Osteoblast (primary cell): Measurements from ENCODE around the gene GAK. TPM values are rescaled to one million over a fixed set of nuclear protein-coding genes. Genes with fewer than 3 reads are reported as not detected.
A peak's percentile ranks its signal among the peaks of the same experiment; 100 is the strongest.

Experiments used
- DNase-seq: peaks from one replicate; pipeline ENCODE4 v3.0.0; 2011; ENCODE audit warnings: low spot score, mixed read lengths; ENCODE audit not compliant: insufficient read length; ENCODE audit errors: missing footprints
- H2AFZ ChIP-seq: 2 replicates; pipeline ENCODE4 v1.6.0; 2011; ENCODE audit warnings: mild to moderate bottlenecking, low read length
- H3K27ac ChIP-seq: 2 replicates; pipeline ENCODE4 v1.5.1; 2011; ENCODE audit warnings: mild to moderate bottlenecking, low read depth, low read length, moderate library complexity
- H3K27me3 ChIP-seq: 2 replicates; pipeline ENCODE4 v1.6.0; 2012; ENCODE audit warnings: mild to moderate bottlenecking, control low read depth, inconsistent platforms, low read length, moderate library complexity; ENCODE audit not compliant: insufficient read depth
- H3K36me3 ChIP-seq: 2 replicates; pipeline ENCODE4 v1.5.1; 2011; ENCODE audit warnings: mild to moderate bottlenecking, low read length, control low read depth, moderate library complexity; ENCODE audit not compliant: insufficient read depth
- H3K4me1 ChIP-seq: 2 replicates; pipeline ENCODE4 v1.5.1; 2011; ENCODE audit warnings: mild to moderate bottlenecking, low read length, control low read depth, moderate library complexity; ENCODE audit not compliant: insufficient read depth
- H3K4me2 ChIP-seq: 2 replicates; pipeline ENCODE4 v1.6.0; 2011; ENCODE audit warnings: mild to moderate bottlenecking, low read length; ENCODE audit not compliant: insufficient read depth
- H3K4me3 ChIP-seq: fragments of 200-600 bp; sonication (generic); 3 replicates; pipeline ENCODE4 v1.5.1; 2012; ENCODE audit warnings: mild to moderate bottlenecking, low read length, inconsistent platforms; ENCODE audit not compliant: insufficient read depth
- H3K79me2 ChIP-seq: 2 replicates; pipeline ENCODE4 v1.6.0; 2012; ENCODE audit warnings: mild to moderate bottlenecking, low read length, control low read depth, inconsistent platforms; ENCODE audit not compliant: insufficient read depth
- H3K9me3 ChIP-seq: 2 replicates; pipeline ENCODE4 v1.5.1; 2011; ENCODE audit warnings: low read depth, low read length, control low read depth
- H4K20me1 ChIP-seq: 2 replicates; pipeline ENCODE4 v1.6.0; 2012; ENCODE audit warnings: mild to moderate bottlenecking, low read length, control low read depth; ENCODE audit not compliant: insufficient read depth
- total RNA-seq: library from RNA; depleted of rRNA; stranded (reverse); fragments of >200 nt; gene quantifications from 2 replicates; pipeline ENCODE4 v1.2.3, GENCODE V29; 2012
- TF ChIP-seq, protein P1 (sequence below): IDR thresholded peaks from 2 replicates; pipeline ENCODE4 v1.5.1; 2011; ENCODE audit warnings: mild to moderate bottlenecking, low read depth, low read length, moderate library complexity; ENCODE audit errors: extremely low read depth

GAK gene
- total RNA-seq, 1 donor: 48.9 TPM

DNA sequence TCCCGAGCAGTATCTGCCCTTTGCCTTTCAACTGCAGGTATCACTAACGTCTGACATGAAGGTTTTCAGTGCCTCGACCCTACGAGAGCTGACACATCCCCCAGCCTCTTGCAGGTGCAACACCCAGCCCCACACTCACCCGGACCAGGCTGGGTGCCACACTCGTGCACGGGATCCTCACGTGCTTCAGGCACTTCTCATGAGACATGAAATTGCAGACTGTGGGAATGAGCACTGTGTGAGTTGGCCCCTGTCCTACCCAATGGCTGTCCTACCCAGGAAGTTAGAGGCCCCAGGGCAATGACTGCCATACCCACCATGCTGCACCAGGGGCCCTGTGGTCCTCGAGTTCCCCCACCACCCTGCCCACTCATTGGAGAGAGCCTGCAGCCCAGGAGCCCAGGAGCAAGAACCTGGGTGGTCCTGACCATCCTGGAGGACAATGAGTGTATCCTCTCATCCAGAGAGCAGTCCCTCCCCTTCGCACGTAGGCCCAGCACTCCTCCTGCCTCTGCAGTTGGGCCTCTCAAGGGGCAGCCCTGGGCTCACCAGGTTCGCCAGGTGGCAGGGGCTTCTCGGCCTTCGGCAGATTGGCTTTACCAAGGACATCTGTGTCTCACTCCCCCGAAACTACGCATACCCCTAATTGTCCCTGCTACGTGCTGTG lies 38.9 kb upstream of the GAK start:
- no peaks in the 10 kb centered on the region for H3K27me3 ChIP-seq

DNA sequence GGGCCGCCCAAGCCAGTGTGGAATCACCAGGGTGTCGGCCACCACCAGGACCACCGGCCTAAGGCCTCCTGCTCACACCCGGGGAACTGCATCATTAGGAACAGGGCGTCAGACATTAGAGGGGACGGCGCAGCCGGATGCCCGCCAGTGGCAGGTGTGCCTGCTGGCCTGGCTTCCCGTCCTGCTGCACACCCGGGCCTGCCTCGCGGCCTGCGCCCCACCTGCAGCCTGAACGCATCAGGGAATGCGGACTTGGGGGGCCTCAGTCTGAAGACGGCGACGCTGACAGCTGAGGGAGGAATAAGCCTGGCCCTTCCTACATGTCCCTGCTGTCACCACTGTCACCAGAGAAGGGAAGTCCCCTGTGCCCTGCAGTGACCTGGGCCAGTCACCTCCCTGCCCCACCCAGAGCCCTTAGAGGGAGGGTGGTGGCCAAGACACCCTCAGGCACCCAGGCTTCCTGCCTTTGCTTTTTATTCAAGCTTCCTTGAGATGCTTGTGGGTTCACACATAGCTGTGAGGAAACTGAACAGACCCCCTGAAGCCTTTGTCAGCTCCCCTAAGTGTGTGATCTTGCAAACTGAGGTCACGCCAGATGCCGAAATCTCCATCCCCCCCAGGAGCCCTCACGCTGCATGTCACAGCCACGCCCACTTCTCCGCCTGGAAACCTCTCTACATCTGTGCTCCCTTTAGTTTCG lies 38.1 kb upstream of the GAK start:
- Histone ChIP-seq H3K9me3 (no peaks in the 10 kb centered on the region), H2AFZ (no peak overlapping the region)
- TF ChIP-seq, protein P1, sequence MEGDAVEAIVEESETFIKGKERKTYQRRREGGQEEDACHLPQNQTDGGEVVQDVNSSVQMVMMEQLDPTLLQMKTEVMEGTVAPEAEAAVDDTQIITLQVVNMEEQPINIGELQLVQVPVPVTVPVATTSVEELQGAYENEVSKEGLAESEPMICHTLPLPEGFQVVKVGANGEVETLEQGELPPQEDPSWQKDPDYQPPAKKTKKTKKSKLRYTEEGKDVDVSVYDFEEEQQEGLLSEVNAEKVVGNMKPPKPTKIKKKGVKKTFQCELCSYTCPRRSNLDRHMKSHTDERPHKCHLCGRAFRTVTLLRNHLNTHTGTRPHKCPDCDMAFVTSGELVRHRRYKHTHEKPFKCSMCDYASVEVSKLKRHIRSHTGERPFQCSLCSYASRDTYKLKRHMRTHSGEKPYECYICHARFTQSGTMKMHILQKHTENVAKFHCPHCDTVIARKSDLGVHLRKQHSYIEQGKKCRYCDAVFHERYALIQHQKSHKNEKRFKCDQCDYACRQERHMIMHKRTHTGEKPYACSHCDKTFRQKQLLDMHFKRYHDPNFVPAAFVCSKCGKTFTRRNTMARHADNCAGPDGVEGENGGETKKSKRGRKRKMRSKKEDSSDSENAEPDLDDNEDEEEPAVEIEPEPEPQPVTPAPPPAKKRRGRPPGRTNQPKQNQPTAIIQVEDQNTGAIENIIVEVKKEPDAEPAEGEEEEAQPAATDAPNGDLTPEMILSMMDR: no peak

More for the DNA sequence above, 38.9 kb upstream of the GAK start:
- H4K20me1 ChIP-seq: peaks cover 30% of the 10 kb centered on the region
- DNase-seq: peak; percentile 93
- peaks cover 9% of the 10 kb centered on the region for H3K4me1 ChIP-seq
- TF ChIP-seq, protein P1: no peak
- H3K27ac ChIP-seq: no peak overlapping the region
- H3K79me2 ChIP-seq: peaks cover 21% of the 10 kb centered on the region
- no peaks in the 10 kb centered on the region for H3K36me3 ChIP-seq
- no peak overlapping the region for H3K4me3 ChIP-seq
- no peaks in the 10 kb centered on the region for H3K9me3 ChIP-seq
- H2AFZ ChIP-seq: no peak overlapping the region
- H3K4me2 ChIP-seq: no peak overlapping the region

DNA sequence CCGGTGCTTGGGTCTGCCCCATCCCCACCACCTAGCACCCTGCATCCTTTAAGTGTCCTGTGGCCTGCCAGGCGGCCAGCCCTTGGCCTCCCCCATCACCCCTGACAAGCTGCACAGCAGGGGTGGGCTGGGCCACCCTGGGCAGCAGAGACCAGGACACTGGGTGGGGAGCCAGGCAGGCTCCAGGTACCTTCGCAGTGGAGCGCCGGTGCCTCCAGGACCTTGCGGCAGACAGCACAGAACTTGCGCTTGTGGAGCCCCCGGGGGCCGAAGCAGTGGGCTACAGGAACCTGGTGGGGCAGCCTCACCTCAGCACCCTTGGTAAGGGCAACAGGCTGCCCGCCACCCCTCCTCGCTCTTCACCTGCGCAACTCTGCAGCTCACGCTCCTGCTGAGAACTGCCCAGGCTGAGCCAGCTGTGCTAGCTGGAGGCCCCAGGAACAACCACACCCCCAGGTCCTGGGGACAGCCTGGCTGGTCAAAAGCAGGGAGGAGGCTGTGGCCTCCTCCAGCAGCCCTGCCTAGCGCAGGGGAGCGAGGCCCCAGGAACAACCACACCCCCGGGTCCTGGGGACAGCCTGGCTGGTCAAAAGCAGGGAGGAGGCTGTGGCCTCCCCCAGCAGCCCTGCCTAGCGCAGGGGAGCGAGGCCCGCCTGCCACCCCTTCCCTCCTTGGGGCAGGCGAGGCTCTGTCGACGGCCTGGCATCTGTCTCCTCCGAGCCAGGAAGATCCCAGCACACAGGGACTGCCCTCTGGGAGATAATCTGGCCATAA lies 36.7 kb upstream of the GAK start:
- peaks cover 21% of the 10 kb centered on the region for H3K79me2 ChIP-seq
- peaks cover 10% of the 10 kb centered on the region for H3K36me3 ChIP-seq
- no peak overlapping the region for H2AFZ ChIP-seq
- DNase-seq: no peak
- H3K4me1 ChIP-seq: peaks cover 9% of the 10 kb centered on the region
- TF ChIP-seq, protein P1: no peak
- no peak overlapping the region for H3K27ac ChIP-seq
- H4K20me1 ChIP-seq: peaks cover 30% of the 10 kb centered on the region
- no peaks in the 10 kb centered on the region for H3K27me3 ChIP-seq
- no peak overlapping the region for H3K4me3 ChIP-seq
- H3K9me3 ChIP-seq: no peaks in the 10 kb centered on the region
- H3K4me2 ChIP-seq: no peak overlapping the region

More for the DNA sequence above, 38.1 kb upstream of the GAK start:
- Histone ChIP-seq H3K79me2 (peaks cover 21% of the 10 kb centered on the region), H3K27me3 (no peaks in the 10 kb centered on the region), H3K4me1 (peaks cover 9% of the 10 kb centered on the region), H3K36me3 (peaks cover 6% of the 10 kb centered on the region), H3K27ac (no peak overlapping the region), H3K4me3 (no peak overlapping the region), H3K4me2 (no peak overlapping the region), H4K20me1 (peaks cover 30% of the 10 kb centered on the region)
- DNase-seq: peak; percentile 88

DNA sequence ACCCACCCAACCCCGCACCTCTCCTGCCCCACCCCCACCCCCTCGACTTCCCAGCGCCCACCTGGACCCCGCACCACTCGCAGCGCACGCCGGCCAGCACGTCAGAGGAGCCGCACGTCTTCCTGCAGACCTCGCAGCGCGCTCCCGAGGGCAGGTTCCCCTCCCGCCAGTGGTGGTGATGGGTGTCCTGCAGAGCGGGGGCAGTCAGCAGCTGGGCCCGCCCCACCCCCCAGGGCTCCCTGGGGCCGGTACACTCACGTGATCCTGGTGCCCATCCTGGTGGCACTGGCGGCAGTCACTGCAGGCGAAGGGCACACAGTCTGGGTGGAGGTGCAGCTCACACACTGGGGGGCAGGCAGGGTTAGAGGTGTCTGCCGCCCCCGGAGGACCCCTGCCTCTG lies 36.1 kb upstream of the GAK start:
- no peak overlapping the region for H3K27ac ChIP-seq
- no peak overlapping the region for H2AFZ ChIP-seq
- peaks cover 9% of the 10 kb centered on the region for H3K4me1 ChIP-seq
- H3K36me3 ChIP-seq: peaks cover 10% of the 10 kb centered on the region
- H3K9me3 ChIP-seq: no peaks in the 10 kb centered on the region
- no peak overlapping the region for H3K4me2 ChIP-seq
- H3K27me3 ChIP-seq: no peaks in the 10 kb centered on the region
- H3K79me2 ChIP-seq: peaks cover 21% of the 10 kb centered on the region
- TF ChIP-seq, protein P1: no peak
- peak; percentile 93 for DNase-seq
- H4K20me1 ChIP-seq: peaks cover 30% of the 10 kb centered on the region
- no peak overlapping the region for H3K4me3 ChIP-seq
